NCI-H1436 (cell line): ENCODE results near the gene SMAD7.

Experiments used
- DNase-seq: peaks from one replicate; lab custom pipeline; 2025; lab: John Stamatoyannopoulos, UW

The SMAD7 gene

DNA sequence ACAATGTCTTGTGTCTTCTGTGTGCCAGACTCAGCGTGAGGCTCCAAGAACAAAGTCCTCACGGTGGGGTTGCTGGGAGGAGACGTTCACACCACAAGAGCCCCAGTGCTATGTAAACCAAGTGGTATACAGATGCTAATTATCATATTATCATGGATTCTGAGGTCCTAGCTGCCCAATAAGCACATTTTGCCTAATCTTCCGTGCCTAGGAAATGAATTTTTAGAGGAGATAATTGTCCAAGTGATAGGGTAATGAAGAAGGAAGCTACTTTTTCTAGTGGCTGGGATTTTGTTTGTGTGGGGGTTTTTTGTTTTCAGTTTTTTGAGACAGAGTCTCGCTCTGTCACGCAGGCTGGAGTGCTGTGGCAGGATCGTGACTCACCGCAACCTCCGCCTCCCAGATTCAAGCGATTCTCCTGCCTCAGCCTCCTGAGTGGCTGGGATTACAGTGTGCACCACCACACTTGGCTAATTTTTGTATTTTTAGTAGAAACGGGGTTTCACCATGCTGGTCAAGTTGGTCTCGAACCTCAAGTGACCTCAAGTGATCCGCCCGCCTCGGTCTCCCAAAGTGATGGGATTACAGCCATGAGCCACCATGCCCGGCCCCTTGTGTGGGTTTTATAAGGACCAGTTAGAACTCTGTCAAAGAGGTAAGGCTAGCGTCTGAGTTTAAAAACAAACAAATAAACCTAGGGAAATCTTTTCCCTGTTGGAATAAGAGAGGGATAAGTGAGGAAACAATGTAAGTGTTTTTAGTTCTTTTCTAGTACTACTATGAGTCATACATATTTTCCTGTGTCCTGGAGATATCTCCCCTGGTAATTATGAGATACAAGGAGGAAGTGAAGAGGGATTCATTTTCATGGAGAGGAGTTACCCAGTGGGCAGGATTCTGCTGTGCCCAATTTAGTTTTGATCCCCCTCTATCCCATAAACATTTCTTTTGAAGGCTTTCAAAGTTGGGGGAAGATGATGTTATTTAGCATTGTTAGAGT is 9.5 kb upstream of the SMAD7 start:
- no peak for DNase-seq

DNA sequence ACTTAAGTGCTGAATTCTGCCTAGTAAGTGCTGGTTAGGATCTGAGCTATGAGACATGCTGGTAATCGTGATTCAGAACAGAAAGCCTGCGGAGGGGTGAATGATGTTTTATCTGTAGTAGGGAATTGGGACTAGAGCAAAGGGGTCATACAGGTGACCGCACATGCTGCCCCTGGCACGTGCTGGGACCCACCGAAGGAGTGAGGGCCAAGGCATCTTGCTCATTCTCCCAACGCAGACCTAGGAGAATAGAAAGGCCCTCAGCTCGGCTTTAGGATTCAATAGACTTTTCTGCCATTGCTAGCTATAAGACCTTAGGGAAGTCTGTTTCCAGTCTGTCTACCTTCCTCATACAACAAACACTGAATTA is 8.8 kb upstream of the SMAD7 start:
- DNase-seq, result no peak

DNA sequence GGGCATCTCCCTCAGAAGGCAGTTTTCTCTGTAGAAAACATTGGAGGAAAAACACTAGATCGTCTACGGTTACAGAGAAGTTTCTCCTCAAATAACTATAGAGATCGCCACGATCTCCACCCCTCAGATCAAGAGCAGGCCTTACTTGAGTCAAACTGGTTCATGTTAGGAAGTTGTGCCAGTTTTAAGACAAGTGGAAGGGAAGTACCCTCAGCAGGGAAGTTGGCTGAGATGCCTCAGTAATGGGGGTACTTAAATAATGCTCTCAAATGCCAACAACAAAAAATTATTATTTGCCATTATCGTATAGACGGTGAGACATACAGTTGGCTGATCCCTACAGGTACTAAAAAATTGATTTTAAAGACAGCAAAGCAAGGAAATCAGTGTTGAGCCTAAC is 8.2 kb upstream of the SMAD7 start:
- DNase-seq, result no peak

DNA sequence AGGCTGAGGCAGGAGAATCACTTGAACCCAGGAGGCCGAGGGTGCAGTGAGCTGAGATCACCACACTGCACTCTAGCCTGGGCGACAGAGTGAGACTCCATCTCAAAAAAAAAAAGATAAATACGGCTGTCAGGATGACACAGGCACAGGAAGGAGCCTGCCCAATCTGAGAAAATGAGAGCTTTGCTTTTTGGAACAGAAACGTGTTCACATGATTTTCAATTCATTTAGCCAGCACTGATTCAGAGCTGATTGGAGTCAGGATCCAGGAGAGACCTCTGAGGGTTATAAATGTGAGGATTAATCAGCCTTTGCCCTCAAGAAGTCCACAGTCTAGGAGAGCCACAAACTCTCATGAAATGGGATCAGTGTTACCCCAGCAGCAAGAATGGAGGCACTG is 6.9 kb upstream of the SMAD7 start:
- no peak for DNase-seq

DNA sequence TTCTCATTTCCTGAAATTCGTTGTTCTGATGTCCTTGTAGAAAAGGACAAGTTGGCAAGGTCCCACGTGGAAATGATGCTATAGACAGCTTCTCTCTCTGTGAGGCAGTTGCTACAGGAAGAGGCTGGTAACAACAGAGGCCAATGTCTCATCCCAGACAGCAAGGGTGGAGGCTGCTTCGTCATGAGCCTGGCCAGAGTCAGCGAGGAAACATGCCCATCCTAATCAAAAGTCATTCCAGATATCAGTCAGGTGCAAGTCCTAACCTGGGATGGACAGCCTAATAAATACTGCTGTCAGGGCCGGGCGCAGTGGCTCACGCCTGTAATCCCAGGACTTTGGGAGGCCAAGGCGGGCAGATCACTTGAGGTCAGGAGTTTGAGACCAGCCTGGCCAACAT is 6.4 kb upstream of the SMAD7 start:
- no peak for DNase-seq

DNA sequence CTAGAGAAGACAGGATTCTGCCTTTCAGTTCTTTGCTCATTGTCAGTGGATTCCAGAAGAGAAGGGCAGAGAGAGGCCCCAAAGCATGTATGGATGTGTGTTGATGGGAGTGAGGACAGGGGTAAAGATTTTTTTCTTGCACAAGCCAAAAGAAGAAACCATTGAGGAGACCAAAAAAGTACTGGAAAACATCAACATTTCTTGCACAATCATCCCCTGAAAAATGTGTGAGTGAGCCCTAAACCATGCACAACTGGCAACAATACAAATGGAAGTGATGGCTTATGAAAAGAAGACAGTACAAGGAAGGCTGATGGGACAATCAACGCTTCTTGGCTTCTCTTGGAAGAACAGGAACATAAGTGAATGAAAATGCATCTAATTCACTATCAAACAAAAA is 5.6 kb upstream of the SMAD7 start:
- DNase-seq, result no peak

DNA sequence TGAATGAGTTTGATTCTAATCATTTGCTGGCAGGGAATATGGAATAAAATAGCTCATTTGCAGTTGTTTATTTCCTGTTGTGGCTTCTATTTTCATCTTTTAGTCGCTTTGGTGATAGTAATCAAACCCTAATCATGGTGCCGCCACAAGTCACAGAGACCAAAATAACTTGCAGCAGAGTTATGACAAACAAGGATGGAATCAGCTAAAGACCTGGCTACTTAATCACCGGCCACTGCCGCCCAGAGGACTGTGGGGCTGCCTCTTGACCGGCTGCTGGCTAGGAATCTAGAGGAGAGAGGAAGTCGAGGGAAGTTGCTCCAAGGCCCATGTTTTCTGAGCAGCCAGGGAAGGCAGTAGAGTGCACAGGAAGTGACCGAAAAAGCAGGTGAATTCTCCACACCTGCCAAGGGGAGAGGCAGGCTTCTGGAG is 5.1 kb upstream of the SMAD7 start:
- no peak for DNase-seq

DNA sequence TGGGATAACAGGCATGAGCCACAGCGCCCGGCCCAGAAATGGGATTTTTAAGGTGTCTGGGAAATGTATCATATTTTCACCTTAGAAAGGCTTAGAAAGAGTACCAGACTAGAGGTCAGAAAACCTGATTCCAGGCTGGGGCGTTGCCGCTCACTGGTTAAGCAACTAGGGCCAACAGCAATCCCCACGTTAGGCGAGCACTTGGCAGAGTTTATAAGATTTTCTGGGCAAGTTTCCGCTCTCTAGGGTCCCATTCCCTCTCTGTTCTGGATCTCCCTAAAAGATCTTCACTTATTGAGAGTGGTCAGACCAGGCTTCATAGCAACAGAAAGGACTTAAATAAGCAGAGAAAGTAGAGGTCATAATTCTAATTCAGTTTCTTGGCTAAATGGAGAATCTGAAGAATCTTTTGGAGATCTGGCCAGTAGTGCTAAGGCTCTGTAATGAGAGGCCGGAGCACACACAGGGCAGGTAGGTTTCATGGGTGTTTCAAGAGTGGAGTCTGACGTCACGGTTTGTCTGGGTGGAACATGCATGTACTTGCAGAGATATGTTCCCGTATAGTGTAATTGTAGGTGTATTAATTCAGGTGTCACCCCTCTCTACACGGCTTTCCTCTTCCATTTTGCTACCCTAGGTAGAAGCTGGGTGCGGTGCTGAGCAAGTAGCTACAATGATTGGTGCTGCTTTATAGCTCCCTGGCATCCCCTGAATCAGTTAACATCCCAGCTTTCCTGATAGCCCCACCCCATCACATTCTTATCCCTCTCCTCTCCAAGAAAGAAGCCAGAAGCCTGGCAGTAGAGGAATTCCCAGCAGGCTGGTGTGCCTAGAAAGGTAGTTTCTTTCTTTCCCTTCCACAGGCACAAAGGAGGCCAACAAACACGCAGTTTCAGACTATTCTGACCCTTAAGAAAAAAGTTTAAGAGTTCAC is 4.4 kb upstream of the SMAD7 start:
- DNase-seq, result no peak

DNA sequence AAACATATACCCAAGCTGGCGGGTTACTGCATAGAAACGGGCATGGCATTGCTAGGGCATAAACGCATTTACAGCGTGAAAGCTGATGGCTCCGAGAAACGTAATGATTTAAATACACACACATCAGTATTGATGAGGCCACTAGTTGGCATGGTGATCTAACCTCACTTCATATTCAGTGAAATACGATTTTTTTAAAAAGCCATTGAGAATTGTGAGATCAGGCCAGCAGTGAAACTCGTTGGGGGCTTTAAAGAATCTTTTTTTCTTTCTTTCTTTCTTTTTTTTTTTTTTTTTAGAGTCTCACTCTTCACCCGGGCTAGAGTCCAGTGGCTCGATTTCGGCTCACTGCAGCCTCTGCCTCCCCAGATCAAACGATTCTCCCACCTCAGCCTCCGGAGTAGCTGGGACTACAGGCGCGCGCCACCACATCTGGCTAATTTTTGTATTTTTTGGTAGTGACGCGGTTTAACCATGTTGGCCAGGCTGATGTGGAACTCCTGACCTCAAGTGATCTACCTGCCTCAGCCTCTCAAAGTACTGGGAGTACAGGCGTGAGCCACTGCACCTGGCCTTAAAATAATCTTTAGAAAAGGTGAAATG is 2.4 kb upstream of the SMAD7 start:
- no peak for DNase-seq

DNA sequence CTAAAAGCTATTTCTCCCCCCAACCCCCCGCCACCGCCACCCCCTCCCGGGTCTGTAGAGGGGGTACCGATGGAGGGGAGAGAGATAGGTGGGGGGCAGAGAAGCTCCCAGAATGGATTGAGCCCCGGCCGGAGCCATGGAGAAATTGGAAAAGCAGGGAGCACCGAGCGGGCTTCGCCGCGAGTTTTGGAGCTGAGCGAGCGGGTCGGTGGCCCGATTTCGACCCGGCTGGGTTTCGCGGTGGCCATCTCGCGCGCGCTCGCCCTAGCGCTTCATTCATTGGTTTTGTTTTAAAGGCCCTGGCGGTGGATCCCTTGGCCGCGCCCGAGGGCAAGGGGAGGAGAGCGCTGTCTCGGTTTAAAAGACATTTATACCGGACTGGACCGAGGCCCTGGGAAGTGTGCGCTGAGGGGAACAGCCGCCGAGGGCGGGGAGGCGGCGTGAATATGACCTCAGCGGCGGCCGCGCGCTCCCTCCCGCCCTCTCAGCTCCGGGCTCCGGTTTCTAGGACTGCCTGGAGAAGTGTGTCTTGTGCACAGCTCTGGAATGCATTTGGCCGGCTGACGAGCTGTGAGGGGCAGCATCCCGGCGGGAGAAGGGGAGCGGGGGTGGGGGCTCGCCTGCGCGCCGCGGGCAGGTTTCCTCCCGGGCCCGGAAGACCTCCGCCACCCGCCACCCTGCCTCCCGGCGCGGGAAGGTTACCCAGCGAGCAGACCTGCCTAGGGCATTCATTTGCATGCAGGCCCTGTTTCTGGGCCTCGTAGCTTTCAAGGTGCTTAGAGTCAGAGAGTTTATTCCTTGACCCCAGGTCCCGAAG is 1.7 kb upstream of the SMAD7 start:
- peak; percentile 48 for DNase-seq

DNA sequence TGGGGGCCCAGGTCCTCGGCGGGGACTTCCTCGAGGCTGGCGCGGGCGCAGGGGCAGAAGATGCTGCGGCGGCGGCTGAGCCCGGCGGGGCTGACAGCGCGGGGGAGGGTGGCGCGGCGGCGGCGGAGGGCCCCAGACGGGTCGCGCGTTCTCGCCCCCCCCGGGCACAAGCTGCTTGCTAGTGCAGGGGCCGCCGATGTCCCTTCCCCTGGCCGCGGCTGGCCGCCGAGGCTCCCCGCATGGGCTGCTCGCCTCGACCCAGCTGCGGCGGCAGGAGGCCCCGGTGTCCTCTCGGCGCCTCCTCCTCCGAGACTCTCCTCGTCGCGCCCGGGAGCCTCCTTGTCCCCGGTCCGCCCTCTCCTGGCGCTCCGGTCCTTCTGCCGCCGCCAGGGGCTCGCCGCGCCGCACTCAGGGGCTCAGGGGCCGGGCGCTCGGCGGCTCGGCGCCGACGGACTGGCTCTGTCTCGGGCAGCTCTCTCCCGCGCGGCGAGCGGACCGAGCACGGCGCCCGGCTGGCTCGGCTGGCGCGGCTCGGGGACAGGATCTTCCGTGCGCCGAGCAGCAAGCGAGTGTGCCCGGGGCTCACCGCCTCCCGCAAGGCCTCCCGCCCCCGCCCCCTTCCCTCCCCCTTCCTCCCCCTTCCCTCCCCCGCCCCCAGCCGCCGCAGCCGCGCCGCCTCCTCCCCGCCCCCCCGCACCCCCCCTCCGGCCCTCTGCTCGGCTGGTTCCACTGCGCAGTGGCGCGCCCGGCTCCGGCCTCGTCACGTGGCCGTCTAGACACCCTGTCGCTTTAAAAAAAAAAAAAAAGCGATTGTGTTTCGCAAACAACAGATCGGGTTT is 902 bp upstream of the SMAD7 start:
- DNase-seq, result peak; percentile 74

DNA sequence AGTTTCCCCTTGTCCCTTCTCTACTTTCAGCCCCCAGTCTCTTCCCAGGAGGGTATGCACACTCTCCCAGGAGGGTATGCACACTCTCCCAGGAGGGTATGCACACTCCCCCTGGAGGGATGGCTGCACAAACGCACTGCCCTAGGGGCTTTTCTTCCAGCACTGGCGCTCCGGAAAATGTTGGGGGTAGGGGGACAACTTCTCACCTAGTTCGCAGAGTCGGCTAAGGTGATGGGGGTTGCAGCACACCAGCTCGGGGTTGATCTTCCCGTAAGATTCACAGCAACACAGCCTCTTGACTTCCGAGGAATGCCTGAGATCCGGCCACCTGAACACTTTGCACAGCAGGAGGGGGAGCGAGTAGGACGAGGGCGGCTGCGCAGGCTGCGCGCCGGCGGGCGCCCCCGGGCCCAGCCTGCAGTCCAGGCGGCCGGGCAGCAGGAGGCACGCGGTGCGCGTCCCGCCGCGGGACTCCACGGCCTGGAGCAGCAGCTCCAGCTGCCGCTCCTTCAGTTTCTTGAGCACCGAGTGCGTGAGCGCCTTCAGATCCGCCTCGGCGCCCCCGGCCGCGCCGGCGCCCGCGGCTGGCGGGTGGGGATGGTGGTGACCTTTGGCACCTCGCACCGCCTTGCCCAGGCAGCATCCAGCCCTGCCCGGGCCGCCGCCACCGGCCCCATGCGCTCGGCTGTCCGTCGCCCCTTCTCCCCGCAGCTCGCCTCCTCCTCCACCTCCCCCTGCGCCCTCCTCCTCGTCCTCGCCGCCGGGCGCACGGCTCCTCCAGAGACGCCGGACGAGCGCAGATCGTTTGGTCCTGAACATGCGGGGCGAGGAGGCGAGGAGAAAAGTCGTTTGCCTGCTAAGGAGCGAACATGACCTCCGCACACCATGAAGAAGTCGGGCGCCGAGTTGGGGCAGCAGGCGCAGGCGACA is 894 bp downstream of the SMAD7 start:
- peak; percentile 23 for DNase-seq

DNA sequence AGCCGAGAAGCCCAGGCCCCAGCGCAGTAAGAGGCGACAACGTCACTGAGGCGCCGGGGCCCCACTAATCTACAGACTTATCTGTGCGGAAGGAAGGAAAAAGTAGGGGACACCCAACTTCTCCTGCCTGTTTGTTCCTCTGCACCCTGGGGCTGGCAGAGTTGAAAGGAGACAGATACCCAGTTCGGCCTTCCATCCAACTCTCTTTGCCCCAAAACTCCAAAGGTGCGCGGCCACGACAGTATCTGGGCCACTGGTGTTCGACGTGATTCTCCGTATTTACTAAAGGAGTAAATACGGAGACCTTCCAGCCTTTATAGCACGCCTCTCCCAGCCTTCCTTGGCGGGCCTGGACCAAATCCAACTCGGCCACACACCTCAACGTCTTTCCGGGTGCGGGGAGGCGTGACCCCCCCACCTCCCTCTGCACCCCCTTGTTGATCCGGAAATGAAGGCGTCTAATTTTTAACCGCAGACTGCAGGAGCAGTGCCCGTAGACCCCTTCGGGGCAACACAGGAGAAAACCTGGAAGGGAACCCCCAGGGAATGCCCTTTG is 1.6 kb downstream of the SMAD7 start:
- DNase-seq, result no peak

DNA sequence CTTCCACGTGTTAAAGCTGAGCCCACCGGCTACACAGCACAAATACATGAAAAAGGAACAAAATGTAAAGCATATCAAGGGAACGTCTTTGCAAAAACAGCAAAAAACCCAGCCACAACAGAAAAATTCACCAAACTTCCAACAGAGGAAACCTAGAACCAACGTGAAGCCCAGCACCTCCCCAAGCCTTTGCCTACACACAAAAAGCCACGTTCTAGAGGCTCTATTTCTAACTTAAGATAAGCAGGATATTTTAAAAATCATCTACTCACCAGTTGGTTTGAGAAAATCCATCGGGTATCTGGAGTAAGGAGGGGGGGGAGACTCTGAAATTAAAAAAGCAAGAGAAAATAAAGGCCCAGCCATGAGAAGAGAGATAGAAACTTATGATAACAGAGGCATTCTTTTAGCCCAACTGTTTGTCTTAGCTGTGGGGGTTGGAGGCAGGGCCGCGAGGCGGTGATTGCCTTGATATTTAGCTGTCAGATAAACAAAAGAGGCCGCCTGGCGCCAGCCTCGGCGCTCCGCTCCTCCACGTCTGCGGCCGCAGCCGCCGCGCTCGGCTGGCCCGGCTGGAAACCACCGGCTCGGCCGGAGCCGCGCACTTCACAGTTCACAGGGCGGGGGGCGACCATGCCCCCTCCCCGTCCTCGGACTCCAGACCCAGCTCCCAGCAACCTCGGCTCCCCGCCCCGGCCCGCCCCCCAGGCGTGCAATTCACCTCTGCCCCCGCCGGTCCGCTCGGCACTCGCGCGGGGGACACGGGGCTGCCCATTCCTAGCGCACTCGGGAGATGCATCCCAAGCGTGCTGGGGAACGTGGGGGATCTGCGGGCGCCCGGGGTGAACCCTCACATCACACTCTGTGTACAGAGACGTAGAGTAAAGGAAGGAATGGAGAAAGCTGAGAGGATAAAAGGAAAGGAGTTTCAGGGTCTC is 2.4 kb downstream of the SMAD7 start:
- no peak for DNase-seq

DNA sequence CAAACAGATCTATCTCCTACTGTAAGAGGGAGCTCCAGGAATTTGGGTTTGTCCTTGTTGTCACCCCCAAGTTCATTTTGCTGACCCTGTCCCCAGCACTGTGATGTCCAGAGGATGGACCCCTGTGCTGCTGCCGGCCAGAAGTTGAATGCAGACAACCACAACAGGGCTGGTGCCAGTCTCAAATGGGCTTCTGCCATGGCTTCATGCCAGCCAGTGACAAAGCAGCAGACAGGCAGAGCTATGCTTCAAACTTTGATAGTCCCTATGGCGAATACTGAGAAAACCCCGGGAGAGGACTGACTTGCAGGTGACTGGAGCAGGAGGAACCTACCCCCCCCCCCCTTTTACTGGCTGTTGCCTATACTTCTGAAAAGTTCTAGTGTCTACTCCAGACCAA is 3.2 kb downstream of the SMAD7 start:
- DNase-seq, result no peak

DNA sequence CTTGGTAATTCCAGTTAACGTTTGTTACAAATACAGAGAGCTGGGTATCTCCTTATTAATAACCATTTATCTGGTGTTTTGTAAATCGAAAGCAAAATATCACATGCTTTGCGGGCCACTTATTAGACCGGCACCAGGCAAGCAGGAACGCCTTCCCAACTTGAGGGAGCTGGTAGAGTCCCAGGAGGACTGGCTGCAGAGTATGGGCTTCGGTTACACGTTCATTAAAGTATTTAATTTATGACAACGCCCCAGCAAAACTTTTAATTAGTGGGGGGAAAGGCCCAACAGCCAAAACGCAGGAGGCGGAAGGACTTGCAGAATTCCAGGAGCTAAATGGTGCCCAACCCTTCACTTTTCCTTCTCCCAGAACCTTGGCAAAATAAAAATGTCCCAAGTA is 3.7 kb downstream of the SMAD7 start:
- no peak for DNase-seq

DNA sequence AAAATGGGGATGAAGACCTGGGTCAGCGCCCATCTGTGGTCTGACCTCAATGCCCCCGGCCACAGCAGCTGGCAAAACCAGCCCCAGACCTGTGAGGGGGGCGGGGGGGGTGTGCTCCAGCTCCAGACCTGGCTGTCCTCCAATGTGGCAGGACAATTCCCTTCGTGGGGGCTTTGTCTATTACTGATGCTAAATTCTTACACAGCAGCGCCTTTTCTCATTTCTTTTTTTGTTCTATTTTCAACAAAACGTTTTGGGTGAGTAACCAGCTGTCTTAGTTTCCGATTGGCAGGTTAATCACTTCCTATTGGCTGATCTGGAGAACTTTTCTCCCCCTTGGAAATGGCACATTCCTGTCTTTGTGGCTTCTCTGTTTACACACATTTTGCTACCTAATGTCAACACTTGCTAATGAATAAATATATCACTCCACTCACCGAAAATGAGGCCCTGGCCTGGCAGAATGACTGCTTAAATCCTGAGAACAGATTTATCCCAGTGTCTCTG is 4.4 kb downstream of the SMAD7 start:
- no peak for DNase-seq

DNA sequence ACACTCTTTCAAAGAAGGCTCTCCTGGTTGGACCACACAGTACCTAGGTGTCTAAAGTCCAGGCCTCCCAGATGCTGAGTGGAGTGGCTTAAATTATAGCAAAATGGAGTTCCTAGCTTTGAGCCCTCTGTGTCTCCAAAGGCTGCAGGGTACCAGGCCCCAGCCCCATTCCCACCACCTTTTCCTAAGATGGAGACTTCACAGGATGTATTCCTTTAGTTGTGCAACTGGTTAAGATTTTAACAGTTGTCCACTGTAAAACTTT is 4.9 kb downstream of the SMAD7 start:
- DNase-seq, result no peak
